ENCODE results near the gene CELSR1. TPM values are rescaled to one million over a fixed set of nuclear protein-coding genes. Genes with fewer than 3 reads are reported as not detected.

The CELSR1 gene, protein sequence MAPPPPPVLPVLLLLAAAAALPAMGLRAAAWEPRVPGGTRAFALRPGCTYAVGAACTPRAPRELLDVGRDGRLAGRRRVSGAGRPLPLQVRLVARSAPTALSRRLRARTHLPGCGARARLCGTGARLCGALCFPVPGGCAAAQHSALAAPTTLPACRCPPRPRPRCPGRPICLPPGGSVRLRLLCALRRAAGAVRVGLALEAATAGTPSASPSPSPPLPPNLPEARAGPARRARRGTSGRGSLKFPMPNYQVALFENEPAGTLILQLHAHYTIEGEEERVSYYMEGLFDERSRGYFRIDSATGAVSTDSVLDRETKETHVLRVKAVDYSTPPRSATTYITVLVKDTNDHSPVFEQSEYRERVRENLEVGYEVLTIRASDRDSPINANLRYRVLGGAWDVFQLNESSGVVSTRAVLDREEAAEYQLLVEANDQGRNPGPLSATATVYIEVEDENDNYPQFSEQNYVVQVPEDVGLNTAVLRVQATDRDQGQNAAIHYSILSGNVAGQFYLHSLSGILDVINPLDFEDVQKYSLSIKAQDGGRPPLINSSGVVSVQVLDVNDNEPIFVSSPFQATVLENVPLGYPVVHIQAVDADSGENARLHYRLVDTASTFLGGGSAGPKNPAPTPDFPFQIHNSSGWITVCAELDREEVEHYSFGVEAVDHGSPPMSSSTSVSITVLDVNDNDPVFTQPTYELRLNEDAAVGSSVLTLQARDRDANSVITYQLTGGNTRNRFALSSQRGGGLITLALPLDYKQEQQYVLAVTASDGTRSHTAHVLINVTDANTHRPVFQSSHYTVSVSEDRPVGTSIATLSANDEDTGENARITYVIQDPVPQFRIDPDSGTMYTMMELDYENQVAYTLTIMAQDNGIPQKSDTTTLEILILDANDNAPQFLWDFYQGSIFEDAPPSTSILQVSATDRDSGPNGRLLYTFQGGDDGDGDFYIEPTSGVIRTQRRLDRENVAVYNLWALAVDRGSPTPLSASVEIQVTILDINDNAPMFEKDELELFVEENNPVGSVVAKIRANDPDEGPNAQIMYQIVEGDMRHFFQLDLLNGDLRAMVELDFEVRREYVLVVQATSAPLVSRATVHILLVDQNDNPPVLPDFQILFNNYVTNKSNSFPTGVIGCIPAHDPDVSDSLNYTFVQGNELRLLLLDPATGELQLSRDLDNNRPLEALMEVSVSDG (N-terminal part only)
- total RNA-seq, result 15.9 and 16.0 TPM in 2 replicates
- long read RNA-seq, partial matches to known transcripts, result 1 of 7 reads
- long read RNA-seq, other reads (novel, unspliced or antisense), result 6 of 7 reads

DNA sequence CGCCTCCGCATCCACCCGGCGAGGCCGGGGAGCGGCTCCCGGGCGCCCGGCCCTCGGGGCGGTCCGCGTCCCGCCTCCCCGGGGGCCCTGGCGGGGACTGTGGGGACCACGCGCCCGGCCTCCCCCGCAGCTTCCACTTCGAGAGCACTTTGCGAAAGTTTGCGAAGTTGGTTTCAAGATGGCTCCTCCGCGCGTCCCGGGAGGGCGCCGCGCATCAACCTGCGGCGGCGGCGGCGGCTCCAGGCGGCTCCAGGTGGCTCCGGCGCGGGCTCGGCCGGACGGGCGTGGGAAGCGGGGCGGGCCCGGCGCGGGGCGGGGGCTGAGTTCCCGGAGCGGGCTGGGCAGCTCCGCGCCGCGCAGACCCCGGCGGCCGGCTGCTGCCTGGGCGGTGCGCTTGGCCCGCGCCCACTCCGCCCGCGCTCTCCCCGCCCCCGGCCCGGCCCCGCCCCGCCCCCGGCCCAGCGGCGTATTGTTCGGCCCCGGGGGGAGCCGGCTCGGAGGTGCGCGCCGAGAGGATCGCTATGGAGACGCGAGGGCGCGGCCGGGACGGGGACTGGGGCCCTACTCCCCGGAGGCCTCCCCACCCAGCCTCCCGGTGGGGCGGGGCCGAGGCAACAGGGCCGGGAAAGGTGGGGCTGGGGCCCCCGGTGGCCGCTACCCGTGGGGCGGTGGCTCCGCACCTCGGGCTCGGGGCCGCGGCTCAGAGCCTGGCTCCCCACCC lies at the start of gene CELSR1:
TSS of gene CELSR1 (minus strand) at position 396 of the 721 bp plus-strand sequence. CDS start 450 bp downstream, outside the sequence.
- Mint-ChIP-seq H3K4me3 (ENCODE audit: unreplicated experiment) (peak within 1 kb of the TSS; percentile 79), H3K9me3 (ENCODE audit: unreplicated experiment) (no peaks in the 10 kb centered on the region), H3K27ac (ENCODE audit: unreplicated experiment) (no peak within 1 kb of the TSS), H3K4me1 (ENCODE audit: unreplicated experiment) (peaks cover 33% of the 10 kb centered on the region), H3K27me3 (ENCODE audit: unreplicated experiment) (no peaks in the 10 kb centered on the region), H3K36me3 (ENCODE audit: unreplicated experiment) (no peaks in the 10 kb centered on the region)
- TF ChIP-seq CTCF (IDR thresholded peaks at IDR 0.05), result no peak
- DNase-seq (ENCODE audit: extremely low spot score, unreplicated experiment), result no peak

DNA sequence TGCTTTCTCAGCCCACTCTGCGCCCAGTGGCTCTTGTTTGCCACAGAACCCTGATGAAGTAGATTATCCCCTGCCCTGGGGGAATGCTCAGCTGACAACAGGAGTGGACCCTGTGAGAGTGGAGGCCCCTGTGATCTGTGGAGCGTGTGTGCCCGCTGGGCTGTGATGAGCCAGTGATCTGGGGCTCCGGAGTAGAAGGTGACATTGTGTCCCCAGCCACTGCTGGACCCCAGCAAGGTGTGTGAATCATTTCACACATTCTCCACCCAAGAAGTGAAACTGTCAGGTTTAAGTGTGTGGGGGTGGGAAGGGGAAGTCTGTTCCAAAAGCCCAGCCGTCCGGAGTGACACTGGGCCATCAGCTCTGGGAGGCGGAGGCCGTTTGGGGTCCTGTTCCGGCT lies 49.6 kb upstream of the CELSR1 start:
- Mint-ChIP-seq H3K27me3 (ENCODE audit: unreplicated experiment) (no peaks in the 10 kb centered on the region), H3K4me3 (ENCODE audit: unreplicated experiment) (no peak overlapping the region), H3K4me1 (ENCODE audit: unreplicated experiment) (peaks cover 25% of the 10 kb centered on the region), H3K27ac (ENCODE audit: unreplicated experiment) (no peak overlapping the region), H3K36me3 (ENCODE audit: unreplicated experiment) (no peaks in the 10 kb centered on the region), H3K9me3 (ENCODE audit: unreplicated experiment) (no peaks in the 10 kb centered on the region)
- no peak for DNase-seq (ENCODE audit: extremely low spot score, unreplicated experiment)
- no peak for TF ChIP-seq CTCF (IDR thresholded peaks at IDR 0.05)

DNA sequence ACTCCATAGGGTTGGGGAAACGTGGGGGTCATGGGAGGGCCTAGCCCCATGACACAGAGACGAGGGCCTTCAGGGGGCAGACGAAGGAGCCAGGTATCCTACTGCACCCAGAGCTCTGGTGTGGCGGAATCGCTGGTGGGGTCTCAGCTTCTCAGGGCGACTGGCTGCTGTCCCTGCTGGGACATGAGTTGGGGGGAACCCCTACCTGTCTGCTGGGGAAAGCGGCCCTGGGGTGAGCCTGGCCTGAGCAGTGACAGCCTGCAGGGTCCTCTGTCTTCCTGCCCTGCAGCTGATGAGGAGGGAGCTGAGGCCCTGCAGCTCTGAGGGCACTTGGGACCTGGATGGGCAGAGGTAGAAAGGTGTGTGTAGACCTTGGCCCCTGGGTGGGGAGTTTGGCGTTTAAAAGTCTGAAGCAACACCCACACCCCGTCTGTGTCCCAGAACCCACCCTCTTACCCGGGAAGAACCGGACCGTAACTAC lies 49.2 kb upstream of the CELSR1 start:
- no peak overlapping the region for H3K4me3 Mint-ChIP-seq (ENCODE audit: unreplicated experiment)
- TF ChIP-seq CTCF (IDR thresholded peaks at IDR 0.05), result no peak
- H3K36me3 Mint-ChIP-seq (ENCODE audit: unreplicated experiment), result no peaks in the 10 kb centered on the region
- no peaks in the 10 kb centered on the region for H3K27me3 Mint-ChIP-seq (ENCODE audit: unreplicated experiment)
- H3K4me1 Mint-ChIP-seq (ENCODE audit: unreplicated experiment), result peaks cover 22% of the 10 kb centered on the region
- DNase-seq (ENCODE audit: extremely low spot score, unreplicated experiment), result no peak
- no peaks in the 10 kb centered on the region for H3K9me3 Mint-ChIP-seq (ENCODE audit: unreplicated experiment)
- no peak overlapping the region for H3K27ac Mint-ChIP-seq (ENCODE audit: unreplicated experiment)

GRCh38 chr22:46586123-46586519 lies 48.7 kb upstream of the CELSR1 start:
- H3K9me3 Mint-ChIP-seq (ENCODE audit: unreplicated experiment), result no peaks in the 10 kb centered on the region
- DNase-seq (ENCODE audit: extremely low spot score, unreplicated experiment), result no peak

More at GRCh38 chr22:46586123-46586519, 48.7 kb upstream of the CELSR1 start:
- no peak overlapping the region for H3K27ac Mint-ChIP-seq (ENCODE audit: unreplicated experiment)
- TF ChIP-seq CTCF (IDR thresholded peaks at IDR 0.05), result no peak
- peaks cover 26% of the 10 kb centered on the region for H3K4me1 Mint-ChIP-seq (ENCODE audit: unreplicated experiment)
- no peaks in the 10 kb centered on the region for H3K36me3 Mint-ChIP-seq (ENCODE audit: unreplicated experiment)
- H3K27me3 Mint-ChIP-seq (ENCODE audit: unreplicated experiment), result no peaks in the 10 kb centered on the region
- no peak overlapping the region for H3K4me3 Mint-ChIP-seq (ENCODE audit: unreplicated experiment)
